H9 (cell line): ENCODE data around the gene VSTM2L. TPM values are rescaled to one million over a fixed set of nuclear protein-coding genes. Genes with fewer than 3 reads are reported as not detected.

ENCODE experiments used
- DNase-seq: peaks from one replicate; pipeline ENCODE4 v3.0.0-alpha.2; 2017
- H2AFZ ChIP-seq: one replicate; pipeline ENCODE4 v1.6.1; 2013; ENCODE audit warnings: mild to moderate bottlenecking, low read length, control low read depth, moderate library complexity
- H2AK5ac ChIP-seq: 2 replicates; pipeline ENCODE4 v1.6.1; 2013; ENCODE audit warnings: low read length, control low read depth, mixed read lengths; ENCODE audit not compliant: insufficient read length
- H2BK120ac ChIP-seq: one replicate; pipeline ENCODE4 v1.6.1; 2013; ENCODE audit warnings: low read depth, mild to moderate bottlenecking, low read length, control low read depth, inconsistent platforms; ENCODE audit not compliant: poor library complexity, severe bottlenecking
- H2BK12ac ChIP-seq: 2 replicates; pipeline ENCODE4 v1.6.1; 2013; ENCODE audit warnings: low read length, control low read depth, mixed read lengths, low read depth; ENCODE audit not compliant: insufficient read length
- H2BK15ac ChIP-seq: 2 replicates; pipeline ENCODE4 v1.6.1; 2013; ENCODE audit warnings: low read depth, low read length, control low read depth
- H2BK20ac ChIP-seq: one replicate; pipeline ENCODE4 v1.6.1; 2013; ENCODE audit warnings: low read depth, mild to moderate bottlenecking, low read length, control low read depth, inconsistent platforms; ENCODE audit not compliant: poor library complexity, severe bottlenecking
- H2BK5ac ChIP-seq: 2 replicates; pipeline ENCODE4 v1.6.1; 2013; ENCODE audit warnings: low read length, control low read depth, mixed read lengths; ENCODE audit not compliant: insufficient read length
- H3K14ac ChIP-seq: 2 replicates; pipeline ENCODE4 v1.6.1; 2013; ENCODE audit warnings: low read length, control low read depth; ENCODE audit not compliant: insufficient read depth
- H3K18ac ChIP-seq: 2 replicates; pipeline ENCODE4 v1.6.1; 2013; ENCODE audit warnings: low read depth, mild to moderate bottlenecking, mixed read lengths, low read length, control low read depth; ENCODE audit not compliant: insufficient read length
- H3K23ac ChIP-seq: 2 replicates; pipeline ENCODE4 v1.6.1; 2013; ENCODE audit warnings: low read length, control low read depth, mixed read lengths, low read depth; ENCODE audit not compliant: insufficient read length
- H3K23me2 ChIP-seq: 2 replicates; pipeline ENCODE4 v1.6.1; 2013; ENCODE audit warnings: low read depth, mild to moderate bottlenecking, mixed read lengths, low read length, control low read depth; ENCODE audit not compliant: insufficient read length, poor library complexity, severe bottlenecking
- H3K27ac ChIP-seq: 2 replicates; pipeline ENCODE4 v1.5.1; 2013; ENCODE audit warnings: low read length, control low read depth, mixed read lengths, low read depth; ENCODE audit not compliant: insufficient read length
- H3K27me3 ChIP-seq: 2 replicates; pipeline ENCODE4 v1.6.1; 2013; ENCODE audit warnings: low read length, control low read depth, inconsistent platforms; ENCODE audit not compliant: insufficient read depth
- H3K4ac ChIP-seq: 2 replicates; pipeline ENCODE4 v1.6.1; 2013; ENCODE audit warnings: low read depth, mild to moderate bottlenecking, control low read depth, inconsistent platforms, low read length, moderate library complexity
- H3K4me1 ChIP-seq: 2 replicates; pipeline ENCODE4 v1.6.1; 2013; ENCODE audit warnings: low read length, control low read depth, inconsistent platforms; ENCODE audit not compliant: insufficient read depth
- H3K4me2 ChIP-seq: 2 replicates; pipeline ENCODE4 v1.6.1; 2013; ENCODE audit warnings: low read length, control low read depth, mixed read lengths; ENCODE audit not compliant: insufficient read length, insufficient read depth
- H3K56ac ChIP-seq: 2 replicates; pipeline ENCODE4 v1.6.1; 2013; ENCODE audit warnings: low read depth, mild to moderate bottlenecking, mixed read lengths, low read length, control low read depth; ENCODE audit not compliant: insufficient read length
- H3K79me1 ChIP-seq: 2 replicates; pipeline ENCODE4 v1.6.1; 2013; ENCODE audit warnings: low read depth, mild to moderate bottlenecking, moderate library complexity, low read length, control low read depth, inconsistent platforms; ENCODE audit not compliant: insufficient read depth, poor library complexity, severe bottlenecking
- H3K79me2 ChIP-seq: 2 replicates; pipeline ENCODE4 v1.6.1; 2013; ENCODE audit warnings: low read length, control low read depth, inconsistent platforms; ENCODE audit not compliant: insufficient read depth
- H3K9ac ChIP-seq: 2 replicates; pipeline ENCODE4 v1.6.1; 2013; ENCODE audit warnings: low read length, control low read depth, mixed read lengths; ENCODE audit not compliant: insufficient read length; ENCODE audit errors: extremely low read depth
- H3K9me3 ChIP-seq: one replicate; pipeline ENCODE4 v1.6.1; 2013; ENCODE audit warnings: low read depth, low read length, inconsistent platforms; ENCODE audit not compliant: control insufficient read depth
- H3T11ph ChIP-seq: one replicate; pipeline ENCODE4 v1.6.1; 2013; ENCODE audit warnings: mild to moderate bottlenecking, low read length, control low read depth, inconsistent platforms
- H4K20me1 ChIP-seq: one replicate; pipeline ENCODE4 v1.6.1; 2013; ENCODE audit not compliant: control insufficient read depth, insufficient read length, insufficient read depth
- H4K5ac ChIP-seq: 2 replicates; pipeline ENCODE4 v1.6.1; 2013; ENCODE audit warnings: low read depth, mild to moderate bottlenecking, mixed read lengths, low read length, control low read depth; ENCODE audit not compliant: insufficient read length
- H4K8ac ChIP-seq: replicated peaks from 2 replicates; pipeline ENCODE4 v1.6.1; 2013; ENCODE audit warnings: low read length, control low read depth, mixed read lengths, low read depth; ENCODE audit not compliant: insufficient read length
- H4K91ac ChIP-seq: 2 replicates; pipeline ENCODE4 v1.6.1; 2013; ENCODE audit warnings: low read depth, mild to moderate bottlenecking, moderate library complexity, mixed read lengths, low read length, control low read depth; ENCODE audit not compliant: insufficient read length
- H3K27ac Mint-ChIP-seq, 3 experiments: 2 replicates in 2 of 3; 3 replicates in 1 of 3; pipeline ENCODE4 v1.8.0; 2020 to 2021; ENCODE audit warnings: mixed read lengths in 3 of 3, mild to moderate bottlenecking in 1 of 3, moderate library complexity in 1 of 3
- H3K27me3 Mint-ChIP-seq: 2 replicates; pipeline ENCODE4 v1.8.0; 2021; ENCODE audit warnings: low read depth, mild to moderate bottlenecking, moderate library complexity, mixed read lengths
- H3K36me3 Mint-ChIP-seq, 3 experiments: 2 replicates in 2 of 3; 3 replicates in 1 of 3; pipeline ENCODE4 v1.8.0; 2020 to 2021; ENCODE audit warnings: low read depth in 3 of 3, mixed read lengths in 3 of 3; ENCODE audit not compliant: insufficient read depth in 1 of 3
- H3K4me1 Mint-ChIP-seq, 2 experiments: 2 replicates each; pipeline ENCODE4 v1.8.0; 2020; ENCODE audit warnings: mixed read lengths in 2 of 2
- H3K4me3 Mint-ChIP-seq, 2 experiments: 2 replicates in 1 of 2; 3 replicates in 1 of 2; pipeline ENCODE4 v1.8.0; 2020 to 2021; ENCODE audit warnings: mild to moderate bottlenecking in 2 of 2, mixed read lengths in 2 of 2, moderate library complexity in 1 of 2
- H3K9me3 Mint-ChIP-seq, 2 experiments: 2 replicates in 1 of 2; 3 replicates in 1 of 2; pipeline ENCODE4 v1.8.0; 2020; ENCODE audit warnings: mild to moderate bottlenecking in 2 of 2, mixed read lengths in 2 of 2, moderate library complexity in 1 of 2
- WGBS: extraction: QIAGEN DNeasy Blood & Tissue Kit; methylation state at CpG from one replicate; pipeline ENCODE4 v1.1.7; 2013; ENCODE audit warnings: missing lambda C conversion rate, low lambda C conversion rate, mixed read lengths; ENCODE audit not compliant: insufficient read length; ENCODE audit errors: extremely low coverage; 5-methylcytosine and 5-hydroxymethylcytosine counted together
- total RNA-seq: library from RNA; stranded (reverse); gene quantifications from 2 replicates; pipeline ENCODE4 v1.2.1, GENCODE V29; 2021
- TF ChIP-seq, protein P1 (sequence below): fragments of 200-600 bp; sonication (generic); conservative IDR thresholded peaks from 3 replicates; pipeline ENCODE4 v1.8.0; 2021; ENCODE audit warnings: antibody characterized with exemption, mild to moderate bottlenecking

Gene VSTM2L
- total RNA-seq, 1 experiment from 2014 or later: 2.1 TPM

DNA sequence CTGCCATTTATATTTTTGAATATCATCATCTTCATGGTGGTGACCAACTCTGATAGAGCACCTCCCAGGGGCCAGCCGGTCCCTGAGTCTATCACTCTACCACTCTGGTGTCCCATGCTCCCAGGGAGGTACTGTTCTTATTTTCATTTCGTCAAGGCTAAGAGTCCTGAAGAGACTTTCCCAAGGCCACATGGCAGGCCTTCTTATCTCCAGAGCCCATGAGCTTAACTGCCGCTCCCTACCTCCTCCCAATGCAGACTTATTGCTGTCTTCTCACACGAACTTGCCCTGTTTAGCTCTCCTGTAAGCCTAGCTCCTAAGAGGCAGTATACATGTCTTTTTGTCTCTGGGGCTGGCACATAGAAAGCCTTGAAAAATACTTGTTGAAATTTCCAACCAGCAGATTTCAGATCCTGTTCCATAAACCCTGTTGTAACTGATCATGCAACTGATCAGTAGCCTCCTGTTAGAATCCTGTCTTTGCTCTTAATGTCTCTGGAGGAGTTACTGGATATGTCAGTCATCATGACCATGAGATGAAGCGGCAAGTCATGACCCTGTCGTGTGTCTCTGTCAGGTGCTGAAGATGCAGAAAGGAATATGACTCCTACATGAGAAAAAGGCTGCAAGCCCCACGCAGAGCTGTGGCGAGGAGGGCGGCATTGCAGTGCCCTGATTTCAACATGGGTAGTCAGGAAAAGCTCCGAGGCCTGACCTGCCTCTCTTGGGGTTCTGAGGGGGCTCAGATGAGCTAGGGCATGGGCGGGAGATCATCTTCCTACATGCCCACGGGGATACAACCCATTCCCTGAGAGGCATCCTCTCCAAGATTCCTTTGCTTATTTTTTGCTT is 70.4 kb downstream of the VSTM2L start:
- Mint-ChIP-seq H3K27me3 (peaks cover 21% of the 10 kb centered on the region), H3K27ac (no peak overlapping the region), H3K4me3 (no peak overlapping the region), H3K4me1 (peaks cover 57 to 62% of the 10 kb centered on the region in 2 experiments), H3K9me3 (peaks cover 8 to 10% of the 10 kb centered on the region in 2 experiments), H3K36me3 (peaks cover 5 to 12% (median 6%) of the 10 kb centered on the region in 3 experiments)
- Histone ChIP-seq H3K4me2 (no peak overlapping the region), H2BK15ac (no peak overlapping the region), H3K4ac (no peak overlapping the region), H3K27me3 (no peaks in the 10 kb centered on the region; the same call in 1 of the 2 replicates), H3K23me2 (peaks cover 3% of the 10 kb centered on the region), H2AFZ (no peak overlapping the region), H3K4me1 (peaks cover 12% of the 10 kb centered on the region; the same call in 1 of the 2 replicates), H4K91ac (no peak overlapping the region), H2BK12ac (no peak overlapping the region), H4K8ac (no peak overlapping the region), H2BK20ac (no peak overlapping the region), H3K18ac (no peak overlapping the region), H3K27ac (no peak overlapping the region), H4K5ac (no peak overlapping the region), H3K23ac (no peak overlapping the region), H3K56ac (no peak overlapping the region), H2BK5ac (no peak overlapping the region), H4K20me1 (no peaks in the 10 kb centered on the region), H3K79me1 (no peaks in the 10 kb centered on the region), H3K79me2 (no peaks in the 10 kb centered on the region), H3K9ac (no peak overlapping the region), H3K14ac (no peak overlapping the region), H3K9me3 (peaks cover 5% of the 10 kb centered on the region), H3T11ph (no peak overlapping the region), H2BK120ac (no peak overlapping the region), H2AK5ac (no peak overlapping the region)
- TF ChIP-seq, protein P1, sequence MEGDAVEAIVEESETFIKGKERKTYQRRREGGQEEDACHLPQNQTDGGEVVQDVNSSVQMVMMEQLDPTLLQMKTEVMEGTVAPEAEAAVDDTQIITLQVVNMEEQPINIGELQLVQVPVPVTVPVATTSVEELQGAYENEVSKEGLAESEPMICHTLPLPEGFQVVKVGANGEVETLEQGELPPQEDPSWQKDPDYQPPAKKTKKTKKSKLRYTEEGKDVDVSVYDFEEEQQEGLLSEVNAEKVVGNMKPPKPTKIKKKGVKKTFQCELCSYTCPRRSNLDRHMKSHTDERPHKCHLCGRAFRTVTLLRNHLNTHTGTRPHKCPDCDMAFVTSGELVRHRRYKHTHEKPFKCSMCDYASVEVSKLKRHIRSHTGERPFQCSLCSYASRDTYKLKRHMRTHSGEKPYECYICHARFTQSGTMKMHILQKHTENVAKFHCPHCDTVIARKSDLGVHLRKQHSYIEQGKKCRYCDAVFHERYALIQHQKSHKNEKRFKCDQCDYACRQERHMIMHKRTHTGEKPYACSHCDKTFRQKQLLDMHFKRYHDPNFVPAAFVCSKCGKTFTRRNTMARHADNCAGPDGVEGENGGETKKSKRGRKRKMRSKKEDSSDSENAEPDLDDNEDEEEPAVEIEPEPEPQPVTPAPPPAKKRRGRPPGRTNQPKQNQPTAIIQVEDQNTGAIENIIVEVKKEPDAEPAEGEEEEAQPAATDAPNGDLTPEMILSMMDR: no peak
- no CpG with 5 or more reads among the region's 12 CpGs for WGBS
- no peak for DNase-seq
